Astrocyte (in vitro differentiated cells and primary cell): ENCODE measurements around the gene KCNA3.

Experiments
- EZH2 ChIP-seq: IDR thresholded peaks from 2 replicates; pipeline ENCODE4 v1.6.1; 2012; ENCODE audit warnings: mild to moderate bottlenecking, low read length, inconsistent platforms; ENCODE audit not compliant: insufficient read depth
- TF ChIP-seq, protein P1 (sequence below): IDR thresholded peaks from 2 replicates; pipeline ENCODE4 v1.5.1; 2011; ENCODE audit warnings: low read depth, mild to moderate bottlenecking, inconsistent platforms, low read length, moderate library complexity; ENCODE audit not compliant: insufficient read depth

GRCh38 chr1:110627764-110628163, 47.0 kb downstream of the KCNA3 start:
- TF ChIP-seq, protein P1, sequence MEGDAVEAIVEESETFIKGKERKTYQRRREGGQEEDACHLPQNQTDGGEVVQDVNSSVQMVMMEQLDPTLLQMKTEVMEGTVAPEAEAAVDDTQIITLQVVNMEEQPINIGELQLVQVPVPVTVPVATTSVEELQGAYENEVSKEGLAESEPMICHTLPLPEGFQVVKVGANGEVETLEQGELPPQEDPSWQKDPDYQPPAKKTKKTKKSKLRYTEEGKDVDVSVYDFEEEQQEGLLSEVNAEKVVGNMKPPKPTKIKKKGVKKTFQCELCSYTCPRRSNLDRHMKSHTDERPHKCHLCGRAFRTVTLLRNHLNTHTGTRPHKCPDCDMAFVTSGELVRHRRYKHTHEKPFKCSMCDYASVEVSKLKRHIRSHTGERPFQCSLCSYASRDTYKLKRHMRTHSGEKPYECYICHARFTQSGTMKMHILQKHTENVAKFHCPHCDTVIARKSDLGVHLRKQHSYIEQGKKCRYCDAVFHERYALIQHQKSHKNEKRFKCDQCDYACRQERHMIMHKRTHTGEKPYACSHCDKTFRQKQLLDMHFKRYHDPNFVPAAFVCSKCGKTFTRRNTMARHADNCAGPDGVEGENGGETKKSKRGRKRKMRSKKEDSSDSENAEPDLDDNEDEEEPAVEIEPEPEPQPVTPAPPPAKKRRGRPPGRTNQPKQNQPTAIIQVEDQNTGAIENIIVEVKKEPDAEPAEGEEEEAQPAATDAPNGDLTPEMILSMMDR: no peak
- TF ChIP-seq EZH2: no peak
